B cell (primary cell): ENCODE results near the gene MINAR1. TPM values are rescaled to one million over a fixed set of nuclear protein-coding genes. Genes with fewer than 3 reads are reported as not detected.

Experiments
- ATAC-seq: fragments of 200-7000 bp; cut with Tn5 transposase; one replicate; pipeline ENCODE4 v1.10.0; 2021; ENCODE audit warnings: low read depth, mild to moderate bottlenecking, moderate number of reproducible peaks, moderate library complexity
- CTCF ChIA-PET: fragments of 350-600 bp; sonication (Branson Sonifier 250); formaldehyde crosslinking; loops from one replicate; lab custom pipeline; 2021; ENCODE audit warnings: antibody characterized with exemption, inconsistent platforms; lab: Charles Lee
- POLR2A ChIA-PET: fragments of 350-600 bp; sonication (Branson Sonifier 250); formaldehyde crosslinking; loops from one replicate; lab custom pipeline; 2021; ENCODE audit warnings: antibody characterized with exemption; lab: Charles Lee
- DNase-seq: peaks from one replicate; pipeline ENCODE4 v3.0.0; 2013
- H2AFZ ChIP-seq: 2 replicates; pipeline ENCODE4 v1.6.1; 2012; ENCODE audit warnings: mild to moderate bottlenecking, low read depth, low read length; ENCODE audit not compliant: insufficient read depth, poor library complexity, severe bottlenecking
- H3K27ac ChIP-seq, 2 donors: 1 replicate in 1 of 2; 2 replicates in 1 of 2; pipeline ENCODE4 v1.5.1; 2012 to 2013; ENCODE audit warnings: low read length in 2 of 2, mild to moderate bottlenecking in 2 of 2, moderate library complexity in 1 of 2
- H3K27me3 ChIP-seq, 4 experiments: fragments of 200-600 bp in 1 of 4; sonication (generic) in 1 of 4; replicated peaks in 1 of 4; 1 replicate in 2 of 4; 2 replicates in 2 of 4; pipeline versions ENCODE4 v1.6.1 to v1.7.0; 2013 to 2016; ENCODE audit warnings: low read length in 3 of 4, mild to moderate bottlenecking in 2 of 4, mixed read lengths in 1 of 4, moderate library complexity in 1 of 4; ENCODE audit not compliant: insufficient read depth in 4 of 4, control insufficient read depth in 3 of 4; ENCODE audit errors: control extremely low read depth in 1 of 4
- H3K36me3 ChIP-seq, 2 experiments: replicated peaks in 1 of 2; 1 replicate in 1 of 2; 2 replicates in 1 of 2; pipeline versions ENCODE4 v1.6.1 to v1.7.1; 2013; ENCODE audit warnings: low read length in 1 of 2; ENCODE audit not compliant: insufficient read depth in 2 of 2, control insufficient read depth in 1 of 2; ENCODE audit errors: control extremely low read depth in 1 of 2, extremely low read depth in 1 of 2
- H3K4me1 ChIP-seq, 2 donors: fragments of 200-600 bp in 1 of 2; sonication (generic) in 1 of 2; 1 replicate in 1 of 2; 2 replicates in 1 of 2; pipeline versions ENCODE4 v1.5.1 to v1.6.1; 2013 to 2017; ENCODE audit warnings: low read length in 2 of 2; ENCODE audit not compliant: control insufficient read depth in 2 of 2, insufficient read depth in 2 of 2
- H3K4me2 ChIP-seq: replicated peaks from 2 replicates; pipeline ENCODE3; 2012; ENCODE audit warnings: mild to moderate bottlenecking, low read depth, low read length; ENCODE audit not compliant: poor library complexity, severe bottlenecking
- H3K4me3 ChIP-seq, 5 experiments: fragments of 200-600 bp in 1 of 5; sonication (generic) in 1 of 5; 1 replicate in 3 of 5; 2 replicates in 2 of 5; pipeline versions ENCODE4 v1.5.1 to v1.7.0; 2011 to 2016; ENCODE audit warnings: low read length in 4 of 5, mild to moderate bottlenecking in 4 of 5, low read depth in 2 of 5, control low read depth in 1 of 5, moderate library complexity in 1 of 5; ENCODE audit not compliant: insufficient read depth in 1 of 5; ENCODE audit errors: control extremely low read depth in 1 of 5, extremely low read depth in 1 of 5
- H3K79me2 ChIP-seq: fragments of 200-600 bp; sonication (generic); one replicate; pipeline ENCODE4 v1.6.0; 2016; ENCODE audit warnings: low read length; ENCODE audit not compliant: control insufficient read depth, insufficient read depth
- H3K9ac ChIP-seq: fragments of 200-600 bp; sonication (generic); 2 replicates; pipeline ENCODE4 v1.6.1; 2017; ENCODE audit warnings: mild to moderate bottlenecking, low read length, moderate library complexity
- H3K9me3 ChIP-seq, 3 donors: one replicate each; pipeline versions ENCODE4 v1.6.1 to v1.7.1; 2013; ENCODE audit warnings: low read length in 2 of 3; ENCODE audit not compliant: control insufficient read depth in 2 of 3, insufficient read depth in 1 of 3; ENCODE audit errors: control extremely low read depth in 1 of 3
- H4K20me1 ChIP-seq: 2 replicates; pipeline ENCODE4 v1.6.0; 2012; ENCODE audit warnings: mild to moderate bottlenecking, low read length; ENCODE audit not compliant: insufficient read depth, control insufficient read depth, poor library complexity, severe bottlenecking
- H3K27ac Mint-ChIP-seq: one replicate; pipeline ENCODE4 v1.8.0; 2021; ENCODE audit warnings: mixed read lengths
- H3K27me3 Mint-ChIP-seq: one replicate; pipeline ENCODE4 v1.8.0; 2021; ENCODE audit warnings: mixed read lengths
- H3K4me1 Mint-ChIP-seq: one replicate; pipeline ENCODE4 v1.8.0; 2021; ENCODE audit warnings: mixed read lengths
- H3K4me3 Mint-ChIP-seq: one replicate; pipeline ENCODE4 v1.8.0; 2021; ENCODE audit warnings: mixed read lengths
- H3K9me3 Mint-ChIP-seq: one replicate; pipeline ENCODE4 v1.8.0; 2022; ENCODE audit warnings: mixed read lengths; ENCODE audit not compliant: insufficient read depth
- CTCF ChIP-seq: fragments of 200-600 bp; IDR thresholded peaks from one replicate; pipeline ENCODE4 v1.8.0; 2022; ENCODE audit warnings: antibody characterized with exemption, mild to moderate bottlenecking
- EZH2 ChIP-seq: IDR thresholded peaks from 2 replicates; pipeline ENCODE4 v1.6.1; 2012; ENCODE audit warnings: borderline replicate concordance, low read depth, mild to moderate bottlenecking, moderate library complexity, low read length; ENCODE audit not compliant: insufficient read depth, poor library complexity, severe bottlenecking
- WGBS: methylation state at CpG from one replicate; pipeline ENCODE4 v1.1.5; 2013; ENCODE audit warnings: missing lambda C conversion rate; ENCODE audit not compliant: insufficient coverage; 5-methylcytosine and 5-hydroxymethylcytosine counted together
- intact Hi-C: fragments of 100-400 bp; cut with micrococcal nuclease; formaldehyde crosslinking; loops from one replicate; pipeline ENCODE4 v1.10.0; 2022
- polyA plus RNA-seq: library from polyadenylated mRNA; depleted of rRNA; stranded (reverse); fragments of >200 nt; gene quantifications from 2 replicates; pipeline ENCODE4 v1.2.3, GENCODE V29; 2012
- total RNA-seq, 2 donors: library from RNA; stranded (reverse); fragments of 120-200 nt in 1 of 2; gene quantifications; 1 replicate in 1 of 2; 2 replicates in 1 of 2; pipeline versions ENCODE4 v1.2.3 to v1.2.4, GENCODE V29; 2013 to 2022

MINAR1 gene
- total and polyA plus RNA-seq, 2 donors (not counting 1 experiment from before 2014, with no cell fraction given): 0.16 to 0.27 TPM

GRCh38 chr15:79467865-79468586, 35.9 kb downstream of the MINAR1 start:
- H3K9me3 ChIP-seq: no peaks in the 10 kb centered on the region
- no peak overlapping the region for H3K27ac ChIP-seq
- no peak overlapping the region for H3K4me3 ChIP-seq
- no peaks in the 10 kb centered on the region for H3K27me3 ChIP-seq
- H3K4me1 Mint-ChIP-seq: no peaks in the 10 kb centered on the region
- no peaks in the 10 kb centered on the region for H3K9me3 Mint-ChIP-seq
- H3K27ac Mint-ChIP-seq: no peak overlapping the region
- H3K4me1 ChIP-seq: no peaks in the 10 kb centered on the region
- TF ChIP-seq EZH2 (no peak), CTCF (no peak)
- intact Hi-C loops: no loop called here
- 93% methylated on average over 13 of the region's 17 CpGs for WGBS
- H2AFZ ChIP-seq: no peak overlapping the region
- POLR2A ChIA-PET: no interaction called here
- H3K27me3 Mint-ChIP-seq: no peaks in the 10 kb centered on the region
- CTCF ChIA-PET: no interaction called here
- H3K9ac ChIP-seq: no peak overlapping the region
- ATAC-seq (no peak), DNase-seq (no peak)
- no peak overlapping the region for H3K4me2 ChIP-seq
- no peak overlapping the region for H3K4me3 Mint-ChIP-seq
- H3K36me3 ChIP-seq: no peaks in the 10 kb centered on the region
- no peaks in the 10 kb centered on the region for H4K20me1 ChIP-seq
- H3K79me2 ChIP-seq: no peaks in the 10 kb centered on the region

GRCh38 chr15:79472446-79472845, 40.3 kb downstream of the MINAR1 start:
- Histone ChIP-seq H2AFZ (no peak overlapping the region), H3K9ac (no peak overlapping the region), H3K4me1 (no peaks in the 10 kb centered on the region), H3K27me3 (no peaks in the 10 kb centered on the region), H3K36me3 (no peaks in the 10 kb centered on the region), H3K79me2 (no peaks in the 10 kb centered on the region), H3K27ac (no peak overlapping the region), H3K4me2 (no peak overlapping the region), H3K4me3 (no peak overlapping the region), H3K9me3 (no peaks in the 10 kb centered on the region), H4K20me1 (no peaks in the 10 kb centered on the region)
- H3K27ac Mint-ChIP-seq: no peak overlapping the region
- no peaks in the 10 kb centered on the region for H3K9me3 Mint-ChIP-seq
- ATAC-seq: no peak
- H3K4me1 Mint-ChIP-seq: no peaks in the 10 kb centered on the region
- 100% methylated on average over 1 of the region's 3 CpGs for WGBS
- TF ChIP-seq CTCF: no peak
- no peak for TF ChIP-seq EZH2
- ChIA-PET CTCF (no interaction called here), POLR2A (no interaction called here)
- peaks cover 11% of the 10 kb centered on the region for H3K27me3 Mint-ChIP-seq
- intact Hi-C loops: no loop called here
- no peak overlapping the region for H3K4me3 Mint-ChIP-seq
- no peak for DNase-seq
